Activated naive CD4-positive, alpha-beta T cell treated with Interleukin-2 at 50 U/mL for 16 hours (primary cell): ENCODE results near the gene WDR90.

ENCODE experiments used
- DNase-seq: peaks from one replicate; pipeline ENCODE4 v3.0.0-alpha.2; 2020

Gene WDR90

DNA sequence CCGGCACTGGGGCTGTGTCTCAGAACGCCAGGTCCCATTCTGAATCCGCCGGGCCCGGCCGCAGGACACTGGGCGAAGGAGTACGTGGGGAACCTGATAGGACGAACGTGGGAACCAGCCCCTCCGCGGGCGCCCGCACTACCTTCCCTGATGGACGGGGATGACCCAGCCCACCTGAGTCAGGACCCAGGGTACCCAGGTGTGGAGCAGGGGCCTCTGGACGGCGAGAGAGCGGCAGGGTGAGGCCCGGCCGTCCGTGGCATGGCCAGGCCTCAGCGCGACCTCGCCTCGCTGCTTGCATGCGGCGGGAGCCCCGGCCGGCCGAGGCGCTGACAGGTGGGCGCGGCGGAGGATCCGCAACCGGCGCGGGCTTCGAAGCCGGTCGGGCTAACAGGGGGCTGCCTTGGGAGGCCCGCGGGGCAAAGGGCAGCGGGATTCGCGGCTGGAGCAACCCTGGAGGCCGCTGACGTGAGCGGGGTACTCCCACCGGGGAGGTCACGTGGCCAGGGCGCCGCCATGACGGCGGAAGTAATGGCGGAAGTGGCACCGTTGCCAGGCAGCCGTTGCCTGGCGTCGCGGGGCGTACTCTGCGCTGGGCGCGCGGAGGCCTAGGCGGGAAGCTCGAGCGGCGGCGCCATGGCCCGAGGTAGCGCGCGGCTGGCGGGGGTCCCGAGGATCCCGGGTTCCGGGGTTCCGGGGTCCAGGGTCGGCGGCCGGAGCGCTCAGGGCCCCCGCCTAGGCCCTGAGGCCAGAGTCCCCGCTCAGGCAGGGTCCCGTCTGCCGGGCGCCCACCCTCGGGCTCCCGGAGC is at the start of gene WDR90:
TSS of gene WDR90 (plus strand) at position 585 of the 809 bp plus-strand sequence. CDS start at position 637, 52 bp downstream.
- peak; percentile 95 for DNase-seq

DNA sequence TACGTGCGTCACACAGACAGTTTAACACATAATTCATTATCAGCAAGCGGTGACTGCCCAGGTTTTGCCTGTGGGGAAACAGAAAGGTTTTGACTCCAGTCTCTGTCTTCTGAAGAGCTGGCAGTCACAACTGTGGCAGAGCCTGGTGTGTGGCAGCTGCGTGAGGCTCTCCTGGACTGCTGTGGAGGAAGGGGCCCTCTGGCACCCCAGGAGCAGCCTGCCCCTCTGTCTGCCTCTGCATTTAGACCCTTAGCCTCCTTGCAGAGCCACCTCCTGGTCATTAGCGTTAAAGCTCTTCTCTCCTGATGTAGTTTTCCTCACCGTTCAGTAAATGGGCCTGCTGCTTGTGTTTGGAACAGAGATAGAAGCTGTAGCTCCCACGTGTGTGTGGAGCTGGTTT is 48.4 kb upstream of the WDR90 start:
- no peak for DNase-seq

- DNase-seq = no peak
Measured at GRCh38 chr16:603933-604332, 45.2 kb upstream of the WDR90 start.

- no peak for DNase-seq
Measured at GRCh38 chr16:606656-607307, 42.4 kb upstream of the WDR90 start.

- DNase-seq = peak; percentile 49
Measured at GRCh38 chr16:608019-608418, 41.1 kb upstream of the WDR90 start.

- DNase-seq = no peak
Measured at GRCh38 chr16:609316-609715, 39.8 kb upstream of the WDR90 start.

GRCh38 chr16:609984-610383 is 39.2 kb upstream of the WDR90 start:
- no peak for DNase-seq

- peak; percentile 69 for DNase-seq
Measured at GRCh38 chr16:610513-611381, 38.4 kb upstream of the WDR90 start.

- no peak for DNase-seq
Measured at GRCh38 chr16:615122-615521, 34.0 kb upstream of the WDR90 start.

GRCh38 chr16:616733-617586 is 32.2 kb upstream of the WDR90 start:
- DNase-seq = no peak

DNA sequence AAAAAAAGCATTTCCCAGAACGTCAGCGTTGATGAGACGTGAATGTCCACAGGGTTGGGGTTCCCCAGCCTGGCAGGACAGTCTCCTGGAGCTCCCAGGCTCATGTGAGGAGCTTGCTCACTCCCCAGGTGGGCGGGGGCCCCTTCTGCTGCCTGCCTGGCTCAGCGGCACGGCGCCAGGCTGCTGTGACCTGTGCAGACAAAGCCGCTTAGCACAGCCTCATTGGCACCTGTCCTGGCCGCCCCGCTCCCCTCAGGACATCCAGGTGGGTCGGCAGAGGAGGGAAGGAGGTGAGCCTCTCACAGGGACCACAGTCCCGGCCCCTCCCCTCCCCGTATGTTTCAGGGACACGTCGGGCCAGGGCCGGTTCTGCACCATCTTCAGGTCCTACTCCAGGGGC is 31.3 kb upstream of the WDR90 start:
- DNase-seq = no peak

- no peak for DNase-seq
Measured at GRCh38 chr16:619476-620100, 29.6 kb upstream of the WDR90 start.

DNA sequence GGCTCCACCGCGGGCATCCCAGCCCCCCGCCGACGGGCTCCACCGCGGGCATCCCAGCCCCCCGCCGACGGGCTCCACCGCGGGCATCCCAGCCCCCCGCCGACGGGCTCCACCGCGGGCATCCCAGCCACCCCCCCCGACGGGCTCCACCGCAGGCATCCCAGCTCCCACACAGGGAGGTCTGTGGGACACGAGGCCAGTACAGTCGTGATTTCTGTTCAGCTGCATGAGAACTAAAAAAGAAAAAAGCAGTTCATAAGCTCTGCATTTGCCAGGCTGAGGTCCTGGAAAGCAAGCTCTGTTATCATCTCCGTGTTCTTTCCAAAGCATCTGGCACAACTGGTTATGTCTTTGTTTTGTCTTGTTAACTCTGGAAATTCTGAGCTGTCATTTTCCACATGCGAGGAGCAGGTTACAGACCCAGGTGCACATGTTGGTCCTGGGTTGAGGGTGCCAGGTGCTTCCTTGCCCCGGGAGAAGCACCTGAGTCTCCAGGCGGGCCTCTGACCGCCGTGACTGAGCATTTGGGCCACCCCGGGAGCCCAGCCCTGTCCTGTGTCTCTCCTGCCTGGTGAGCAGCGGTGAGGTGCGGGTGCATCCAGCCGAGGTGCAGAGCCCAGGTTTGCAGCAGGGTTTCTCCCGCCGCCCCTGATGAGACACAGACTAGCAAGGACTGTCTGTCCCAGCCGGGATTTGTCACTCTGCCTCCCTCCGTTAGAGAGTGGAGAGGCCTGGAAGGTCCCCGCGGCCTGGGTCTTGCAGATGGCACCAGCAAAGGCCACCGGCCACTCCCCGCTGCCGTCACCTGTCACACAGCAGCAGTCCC is 28.3 kb upstream of the WDR90 start:
- no peak for DNase-seq

- no peak for DNase-seq
Measured at GRCh38 chr16:621526-622105, 27.5 kb upstream of the WDR90 start.

- DNase-seq = no peak
Measured at GRCh38 chr16:622920-623280, 26.3 kb upstream of the WDR90 start.

GRCh38 chr16:624526-625070 is 24.6 kb upstream of the WDR90 start:
- DNase-seq = no peak

DNA sequence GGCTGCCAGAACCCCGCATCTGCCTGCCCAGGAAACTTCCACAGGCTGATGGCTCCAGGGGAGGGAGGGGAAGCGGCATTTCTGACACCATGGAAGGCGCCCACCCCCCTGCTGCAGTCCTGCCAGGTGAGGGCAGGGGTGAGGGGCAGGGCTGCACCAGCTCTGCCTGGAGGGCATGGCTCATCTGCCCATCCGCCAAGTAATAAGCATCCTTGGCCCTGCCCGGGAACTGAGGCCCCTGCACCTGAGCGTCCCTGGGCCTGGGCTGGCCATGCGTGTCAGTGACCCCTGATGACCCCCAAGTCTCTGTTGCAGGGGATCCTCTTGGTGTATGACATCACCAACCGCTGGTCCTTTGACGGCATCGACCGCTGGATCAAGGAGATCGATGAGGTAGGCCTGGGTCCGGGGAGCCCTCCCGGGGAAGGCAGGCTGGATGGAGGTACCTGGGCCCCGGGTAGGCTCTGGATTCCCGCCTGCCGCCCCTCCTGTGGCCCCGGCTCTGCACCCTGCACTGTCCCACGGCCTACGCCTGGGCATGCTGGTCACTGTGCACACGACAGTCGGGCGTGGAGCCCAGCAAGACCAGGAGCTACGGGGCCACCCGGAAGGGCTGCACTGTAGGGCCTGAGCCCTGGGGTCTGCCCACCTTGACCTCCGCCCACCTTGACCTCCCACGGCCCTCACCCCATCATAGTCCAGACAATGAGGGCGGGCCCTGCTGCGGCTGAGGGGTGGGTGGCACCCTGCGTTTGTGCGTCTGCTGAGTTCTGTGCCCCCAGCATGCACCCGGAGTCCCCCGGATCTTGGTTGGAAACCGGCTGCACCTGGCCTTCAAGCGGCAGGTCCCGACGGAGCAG is 23.8 kb upstream of the WDR90 start:
- no peak for DNase-seq

DNA sequence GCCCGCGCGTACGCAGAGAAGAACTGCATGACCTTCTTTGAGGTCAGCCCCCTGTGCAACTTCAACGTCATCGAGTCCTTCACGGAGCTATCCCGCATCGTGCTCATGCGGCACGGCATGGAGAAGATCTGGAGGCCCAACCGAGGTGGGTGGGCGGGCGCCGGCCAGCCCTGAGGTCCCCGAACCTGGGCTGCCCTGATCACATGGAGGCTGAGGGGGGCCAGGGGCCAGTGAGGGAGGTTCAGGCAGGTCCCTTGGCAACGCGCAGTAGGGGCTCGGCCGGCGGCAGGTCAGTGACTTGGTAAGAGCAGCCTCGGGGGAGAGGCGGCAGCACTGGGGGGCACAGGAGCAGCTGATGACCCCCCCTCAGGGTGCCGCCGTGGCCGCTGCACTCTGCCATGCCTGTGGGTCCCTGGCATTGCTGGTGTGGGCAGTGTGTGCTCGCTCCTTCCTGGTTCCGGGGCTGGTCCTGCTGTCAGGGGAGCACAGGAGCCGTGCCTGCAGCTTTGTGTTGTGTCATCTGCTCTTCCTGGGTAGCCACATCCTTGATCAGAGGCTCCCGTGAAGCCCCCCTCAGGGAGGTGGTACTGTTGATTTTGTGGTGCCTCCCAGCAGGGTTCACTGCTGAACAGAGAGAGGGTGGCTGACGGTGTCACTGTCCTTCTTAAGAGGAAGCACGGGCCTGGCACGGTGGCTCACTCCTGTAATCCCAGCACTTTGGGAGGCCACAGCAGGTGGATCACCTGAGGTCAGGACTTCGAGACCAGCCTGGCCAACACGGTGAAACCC is 23.0 kb upstream of the WDR90 start:
- no peak for DNase-seq
